Measurements from ENCODE around the gene CUX1.
"Not testable (repeated sequence)": the region's sequence is repeated elsewhere in the genome, so short reads cannot be mapped to it uniquely, and the experiment has no call there.

Gene CUX1

DNA sequence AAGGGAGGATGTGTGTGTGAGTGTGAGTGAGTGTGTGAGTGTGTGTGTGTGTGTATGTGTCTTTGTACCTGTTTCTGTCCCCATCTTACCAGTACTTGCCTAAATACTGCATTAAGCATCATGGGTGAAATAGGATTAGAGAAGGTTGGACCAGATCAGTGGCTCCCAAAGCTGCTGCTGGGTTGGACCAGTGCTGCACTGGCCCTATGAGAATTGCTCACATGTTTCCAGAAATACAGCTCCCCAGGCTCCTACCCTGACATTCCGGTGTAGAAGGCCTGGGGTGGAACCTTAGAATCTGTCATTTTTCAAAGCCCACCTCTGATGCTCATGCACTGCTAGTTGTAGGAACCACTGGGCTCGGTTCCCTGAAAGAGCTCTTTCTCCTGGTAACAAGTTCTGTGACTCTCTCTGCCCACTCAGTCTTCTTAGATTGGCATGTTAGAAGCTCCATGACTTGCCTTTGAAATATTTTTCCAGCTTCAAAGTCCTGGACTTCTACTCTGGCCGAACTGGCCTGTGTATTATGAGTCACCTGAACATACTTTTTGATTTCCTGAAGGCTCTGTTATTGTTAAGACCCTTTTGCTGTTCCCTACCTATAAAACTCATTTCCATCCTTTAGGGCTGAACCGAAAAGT, 224.7 kb downstream of the CUX1 start:
- DNase-seq (ENCODE audit: low read depth, low spot score): no peak

DNA sequence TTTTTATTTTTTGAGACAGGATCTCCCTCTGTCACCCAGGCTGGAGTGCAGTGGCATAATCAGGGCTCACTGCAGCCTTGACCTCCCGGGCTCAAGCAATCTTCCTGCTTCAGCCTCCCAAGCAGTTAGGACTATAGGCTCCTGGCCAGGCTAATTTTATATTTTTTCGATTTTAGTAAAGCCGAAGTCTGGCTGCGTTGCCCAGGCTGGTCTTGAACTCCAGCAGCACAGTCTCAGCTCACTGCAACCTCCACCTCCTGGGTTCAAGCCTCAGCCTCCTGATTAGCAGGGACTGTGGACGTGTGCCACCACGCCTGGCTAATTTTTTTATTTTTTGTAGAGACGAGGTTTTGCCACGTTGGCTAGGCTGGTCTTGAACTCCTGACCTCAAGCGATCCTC, 225.4 kb downstream of the CUX1 start:
- DNase-seq (ENCODE audit: low read depth, low spot score): not testable (repeated sequence)

DNA sequence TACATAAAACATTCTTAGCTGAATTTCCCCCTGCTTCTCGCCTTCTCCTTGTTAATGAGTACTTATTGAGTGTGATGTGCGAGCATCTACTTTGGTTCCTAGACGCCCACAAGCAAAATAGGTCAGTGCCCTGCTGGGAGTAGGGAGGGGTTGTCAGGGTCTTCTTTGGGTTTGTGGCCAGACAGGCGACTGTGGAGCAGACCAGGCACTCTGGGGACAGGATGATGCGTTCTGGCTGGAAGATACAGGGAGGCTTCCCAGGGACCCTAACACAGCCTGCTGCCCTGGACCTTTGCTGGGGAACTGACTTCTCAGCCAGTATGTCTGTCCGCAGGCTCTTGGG, 227.2 kb downstream of the CUX1 start:
- no peak for DNase-seq (ENCODE audit: low read depth, low spot score)

DNA sequence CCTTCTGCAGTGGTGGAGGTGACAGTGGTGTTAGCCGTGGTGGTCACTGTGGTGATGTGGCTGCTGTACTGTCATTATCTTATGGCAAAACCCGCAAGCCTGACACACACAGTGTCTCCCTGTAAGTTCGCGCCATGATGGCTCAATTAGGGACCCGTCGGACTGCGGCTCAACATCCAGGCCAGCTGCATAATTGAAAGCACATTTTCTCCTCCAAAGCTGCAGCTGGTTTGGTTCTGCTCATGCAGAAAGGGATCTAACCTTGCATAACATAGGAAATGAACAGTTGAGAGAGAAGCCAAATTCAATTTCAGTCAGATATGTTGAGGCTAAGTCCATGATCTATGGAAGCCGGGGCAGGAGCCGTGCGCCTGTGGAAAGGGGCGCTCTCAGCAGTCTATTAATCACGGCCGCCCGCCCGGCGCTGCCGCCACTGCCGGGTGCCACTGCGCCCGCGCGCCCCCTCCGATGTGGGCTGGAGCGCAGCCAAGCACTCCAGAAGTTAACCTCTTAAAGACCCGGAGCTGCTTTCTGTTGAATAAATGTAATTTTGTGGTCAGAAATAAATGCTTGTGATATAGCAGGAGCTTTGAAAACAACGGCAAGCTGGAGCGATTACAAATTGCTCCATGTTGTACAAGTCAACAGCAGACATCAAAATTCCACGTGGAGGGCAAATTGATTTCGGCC, 227.7 kb downstream of the CUX1 start:
- DNase-seq (ENCODE audit: low read depth, low spot score): no peak

DNA sequence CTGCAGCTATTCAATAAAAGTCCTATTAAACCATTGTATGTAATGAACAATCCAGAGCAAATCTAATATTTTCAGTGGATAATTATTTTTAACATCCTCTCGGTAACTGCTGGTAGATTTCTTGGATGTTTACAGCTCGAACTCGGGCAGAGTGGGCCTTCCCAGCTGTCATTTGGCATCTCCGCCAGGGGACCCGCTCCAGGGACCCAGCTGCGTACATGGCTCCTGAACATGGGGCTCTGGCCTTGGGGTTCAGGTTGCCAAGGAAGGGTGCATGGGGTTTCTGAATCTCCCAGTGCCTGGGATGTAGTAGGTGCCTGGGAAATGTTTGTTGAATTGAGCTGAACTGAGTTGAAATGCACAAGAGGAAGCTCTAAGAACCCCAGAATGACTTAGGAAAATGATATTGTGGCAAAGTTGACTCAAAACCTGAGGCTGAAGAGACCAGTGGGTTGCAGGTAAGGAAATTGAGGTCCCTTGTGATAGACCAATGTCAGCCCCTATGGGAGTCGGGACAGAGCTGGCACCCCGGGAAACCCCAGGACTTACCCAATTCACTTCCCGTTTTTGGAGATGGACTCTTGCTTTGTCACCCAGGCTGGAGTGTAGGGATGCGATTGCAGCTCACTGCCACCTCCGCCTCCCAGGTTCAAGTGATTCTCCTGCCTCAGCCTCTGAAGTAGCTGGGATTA, 228.4 kb downstream of the CUX1 start:
- DNase-seq (ENCODE audit: low read depth, low spot score): no peak

DNA sequence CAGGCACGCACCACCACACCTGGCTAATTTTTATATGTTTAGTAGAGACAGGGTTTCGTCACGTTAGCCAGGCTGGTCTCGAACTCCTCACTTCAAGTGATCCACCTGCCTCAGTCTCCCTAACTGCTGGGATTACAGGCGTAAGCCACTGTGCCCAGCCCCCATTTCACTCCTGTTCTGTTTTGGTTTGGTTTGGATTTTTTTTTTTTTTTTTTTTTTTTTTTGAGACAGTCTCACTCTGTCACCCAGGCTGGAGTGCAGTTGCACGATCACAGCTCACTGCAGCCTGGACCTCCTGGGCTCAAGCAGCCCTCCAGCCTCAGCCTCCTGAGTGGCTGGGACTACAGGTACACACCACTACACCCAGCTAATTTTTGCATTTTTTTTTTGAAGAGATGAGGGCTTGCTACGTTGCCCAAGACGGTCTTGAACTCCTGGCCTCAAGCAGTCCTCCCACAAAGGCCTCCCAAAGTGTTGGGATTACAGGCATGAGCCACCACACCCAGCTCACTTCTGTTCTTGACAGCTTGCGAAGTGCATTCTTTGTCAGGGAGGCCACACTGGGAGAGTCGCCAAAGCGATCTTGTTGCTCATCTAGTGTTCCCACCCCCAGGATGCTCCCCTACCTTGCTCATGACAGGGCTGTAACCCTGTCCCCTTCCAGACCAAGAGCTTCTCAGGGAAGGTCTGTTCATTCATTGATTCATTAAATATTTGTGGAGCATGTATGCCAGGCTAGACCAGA, 229.1 kb downstream of the CUX1 start:
- DNase-seq (ENCODE audit: low read depth, low spot score): no peak

DNA sequence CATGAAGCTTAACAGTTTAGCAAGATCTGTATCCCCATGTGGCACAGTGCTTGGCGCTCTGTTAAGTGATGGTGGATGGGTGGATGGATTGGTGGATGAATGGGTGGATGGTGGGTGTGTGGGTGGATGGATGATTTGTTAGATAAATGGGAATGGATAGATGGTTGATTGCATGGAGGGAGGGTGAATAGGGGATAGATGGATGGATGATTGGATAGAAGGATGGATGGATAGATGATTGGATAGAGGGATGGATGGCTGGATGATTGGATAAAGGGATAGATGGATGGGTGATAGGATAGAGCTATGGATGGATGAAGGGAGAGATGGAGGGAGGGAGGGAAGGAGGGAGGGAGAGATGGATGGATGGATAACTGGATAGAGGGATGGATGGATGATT, 229.7 kb downstream of the CUX1 start:
- no peak for DNase-seq (ENCODE audit: low read depth, low spot score)

DNA sequence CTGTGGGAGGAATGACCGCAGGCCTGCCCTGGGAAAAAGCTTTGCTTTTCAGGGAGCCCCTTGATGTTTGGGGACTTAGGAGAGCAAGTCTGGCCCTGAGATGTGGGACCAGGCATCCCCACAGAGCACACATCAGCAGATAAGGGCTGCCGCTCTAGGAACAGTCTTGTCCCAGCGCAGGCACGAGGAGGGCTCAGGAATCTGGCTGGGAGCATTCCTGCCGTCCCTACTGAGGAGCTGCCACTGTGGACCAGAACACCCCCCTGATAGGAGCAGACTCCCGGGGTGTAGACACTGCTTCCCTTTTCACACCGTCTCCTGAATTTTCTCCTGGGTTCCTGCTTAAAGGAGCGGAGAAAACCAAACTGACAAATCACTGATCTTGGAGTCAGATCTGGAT, 232.3 kb downstream of the CUX1 start:
- no peak for DNase-seq (ENCODE audit: low read depth, low spot score)

DNA sequence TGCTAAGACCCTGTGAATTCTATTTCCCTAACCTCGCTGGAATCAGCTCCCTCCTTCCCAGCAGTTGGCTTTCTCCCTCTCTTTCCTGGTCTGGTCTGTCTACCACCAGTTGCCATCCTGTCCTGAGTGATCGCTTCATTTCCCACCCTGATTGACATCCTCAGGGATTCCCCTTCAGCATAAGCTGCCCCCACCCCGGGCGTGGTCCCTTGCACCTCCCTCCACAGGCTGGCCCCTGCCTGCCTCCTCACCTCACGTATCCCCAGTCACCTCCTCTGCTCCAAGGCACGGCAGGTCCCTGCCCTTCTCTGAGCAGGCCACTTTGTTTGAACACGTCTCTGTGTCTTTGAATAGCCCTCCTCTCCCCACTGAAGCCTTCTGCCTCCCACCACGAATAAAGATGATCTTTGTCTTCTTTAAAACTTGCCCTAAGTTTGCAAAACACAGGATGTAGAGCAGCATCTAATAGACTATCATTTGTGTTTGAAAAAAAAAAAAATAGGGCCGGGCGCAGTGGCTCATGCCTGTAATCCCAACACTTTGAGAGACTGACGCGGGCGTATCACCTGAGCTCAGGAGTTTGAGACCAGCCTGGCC, 233.5 kb downstream of the CUX1 start:
- DNase-seq (ENCODE audit: low read depth, low spot score): no peak

DNA sequence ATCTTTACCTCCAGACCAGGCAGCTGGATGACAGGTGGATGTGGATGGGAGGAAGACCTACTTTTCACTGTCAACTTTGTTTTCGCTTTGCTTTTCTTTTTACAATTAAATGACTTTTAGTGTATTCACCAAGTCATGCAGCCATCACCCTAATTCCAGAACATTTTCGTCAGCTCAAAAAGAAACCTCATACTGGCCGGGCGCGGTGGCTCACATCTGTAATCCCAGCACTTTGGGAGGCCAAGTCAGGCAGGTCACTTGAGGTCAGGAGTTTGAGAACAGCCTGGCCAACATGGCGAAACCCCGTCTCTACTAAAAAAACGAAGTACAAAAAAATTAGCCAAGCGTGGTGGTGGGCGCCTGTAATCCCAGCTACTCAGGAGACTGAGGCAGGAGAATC, 234.3 kb downstream of the CUX1 start:
- not testable (repeated sequence) for DNase-seq (ENCODE audit: low read depth, low spot score)

DNA sequence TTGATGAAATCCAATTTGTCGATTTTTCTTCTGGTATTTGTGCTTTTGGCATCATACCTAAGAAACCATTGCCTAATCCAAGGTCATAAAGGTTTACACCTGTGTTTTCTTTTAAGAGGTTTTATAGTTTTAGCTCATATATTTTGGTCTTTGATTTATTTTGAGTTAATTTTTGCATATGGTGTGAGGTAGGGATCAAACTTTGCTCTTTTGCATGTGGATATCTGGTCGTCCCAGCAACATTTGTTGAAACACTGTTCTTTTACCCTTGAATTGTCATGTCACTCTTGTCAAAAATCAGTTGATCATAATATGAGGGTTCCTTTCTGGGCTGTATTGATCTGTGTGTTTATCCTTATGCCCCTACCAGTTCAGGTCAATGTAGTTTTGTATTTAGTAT, 236.7 kb downstream of the CUX1 start:
- DNase-seq (ENCODE audit: low read depth, low spot score): no peak

DNA sequence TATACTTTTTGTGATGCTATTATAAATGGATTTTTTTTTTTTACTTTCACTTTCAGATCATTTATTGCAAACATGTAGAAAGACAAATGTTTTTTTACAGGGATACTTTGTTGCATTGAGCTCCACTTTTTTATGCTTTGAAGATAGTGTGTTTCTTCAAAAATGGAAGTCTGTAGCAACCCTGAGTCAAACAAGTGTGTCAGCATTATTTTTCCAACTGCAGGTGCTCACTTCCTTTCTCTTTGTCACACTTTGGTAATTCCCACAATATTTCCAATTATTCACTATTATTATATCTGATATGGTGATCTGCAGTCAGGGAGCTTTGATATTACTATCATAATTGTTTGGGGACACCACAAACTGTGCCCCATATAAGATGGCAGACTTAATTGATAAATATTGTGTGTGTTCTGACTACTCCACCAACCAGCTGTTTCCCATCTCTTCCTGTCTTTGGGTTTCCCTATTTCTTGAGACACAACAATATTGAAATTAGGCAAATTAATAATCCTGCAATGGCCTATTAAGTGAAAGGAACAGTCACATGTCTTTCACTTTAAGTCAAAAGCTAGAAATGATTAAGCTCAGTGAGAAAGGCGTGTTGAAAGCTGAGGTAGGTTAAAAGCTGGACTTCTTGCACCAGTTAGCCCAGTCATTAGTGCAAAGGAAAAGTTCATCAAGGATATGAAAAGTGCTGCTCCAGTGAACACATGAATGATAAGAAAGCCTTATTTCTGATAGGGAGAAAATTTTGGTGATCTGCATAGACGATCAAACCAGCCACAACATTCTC, 238.0 kb downstream of the CUX1 start:
- no peak for DNase-seq (ENCODE audit: low read depth, low spot score)

DNA sequence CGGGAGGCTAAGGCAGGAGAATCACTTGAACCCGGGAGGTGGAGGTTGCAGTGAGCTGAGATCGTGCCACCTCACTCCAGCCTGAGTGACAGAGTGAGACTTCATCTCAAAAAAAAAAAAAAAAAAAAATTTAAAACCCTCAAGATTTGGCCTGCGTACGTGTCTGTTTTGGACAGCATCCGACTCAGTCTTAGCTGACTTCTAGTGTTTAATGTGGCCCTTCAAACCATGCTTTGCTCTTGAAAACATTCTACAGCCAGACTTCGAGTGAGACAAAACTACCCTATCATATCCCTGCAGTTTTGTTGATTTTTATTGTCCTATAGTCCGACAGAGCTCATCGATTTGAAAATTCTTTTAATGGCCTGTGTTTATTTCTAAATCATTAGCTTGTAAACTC, 242.1 kb downstream of the CUX1 start:
- no peak for DNase-seq (ENCODE audit: low read depth, low spot score)

DNA sequence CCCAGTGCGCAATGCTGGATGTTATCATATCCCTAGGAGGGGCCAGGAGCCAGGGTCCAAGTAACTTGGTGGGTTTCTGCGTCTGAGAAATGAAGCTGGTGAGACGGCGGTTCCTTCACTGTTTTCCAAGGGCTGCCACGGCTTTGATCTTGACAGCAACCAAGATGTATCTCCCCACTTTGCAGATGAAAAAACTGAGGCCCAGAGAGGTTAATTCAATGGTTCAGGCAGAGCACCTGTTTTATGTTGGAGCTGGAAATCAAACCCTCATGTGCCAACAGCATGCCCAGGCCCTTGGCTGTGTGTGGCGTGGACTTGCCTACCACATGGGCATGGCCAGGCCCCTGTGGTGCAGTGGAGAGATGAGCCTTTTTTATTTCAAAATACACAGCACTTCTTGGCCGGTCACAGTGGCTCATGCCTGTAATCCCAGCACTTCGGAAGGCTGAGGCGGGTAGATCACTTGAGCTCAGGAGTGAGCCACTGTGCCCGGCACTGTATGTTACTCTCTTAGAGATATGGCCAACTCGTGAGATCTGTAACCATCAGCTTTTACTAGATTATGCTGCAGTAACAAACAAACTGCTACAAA, 244.0 kb downstream of the CUX1 start:
- DNase-seq (ENCODE audit: low read depth, low spot score): no peak

DNA sequence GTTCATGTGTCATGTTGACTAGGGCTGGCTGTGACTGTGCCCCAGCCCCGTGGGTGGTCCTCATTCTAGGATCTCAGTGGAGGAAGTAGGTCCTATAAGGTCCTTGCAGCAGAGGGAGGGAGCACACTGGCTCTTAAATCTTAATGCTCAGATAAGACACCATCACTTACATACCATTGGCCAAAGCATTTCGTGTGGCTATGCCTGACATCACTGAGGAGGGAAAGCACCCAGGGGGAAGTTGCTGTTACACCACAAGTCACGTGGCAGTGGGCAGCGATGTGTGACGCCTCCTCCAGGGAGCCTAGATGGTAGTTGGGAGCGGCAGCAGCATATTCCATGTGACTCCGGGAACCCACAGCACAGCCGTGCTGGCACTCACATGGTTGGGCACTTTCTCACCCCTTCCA, 244.6 kb downstream of the CUX1 start:
- DNase-seq (ENCODE audit: low read depth, low spot score): no peak

DNA sequence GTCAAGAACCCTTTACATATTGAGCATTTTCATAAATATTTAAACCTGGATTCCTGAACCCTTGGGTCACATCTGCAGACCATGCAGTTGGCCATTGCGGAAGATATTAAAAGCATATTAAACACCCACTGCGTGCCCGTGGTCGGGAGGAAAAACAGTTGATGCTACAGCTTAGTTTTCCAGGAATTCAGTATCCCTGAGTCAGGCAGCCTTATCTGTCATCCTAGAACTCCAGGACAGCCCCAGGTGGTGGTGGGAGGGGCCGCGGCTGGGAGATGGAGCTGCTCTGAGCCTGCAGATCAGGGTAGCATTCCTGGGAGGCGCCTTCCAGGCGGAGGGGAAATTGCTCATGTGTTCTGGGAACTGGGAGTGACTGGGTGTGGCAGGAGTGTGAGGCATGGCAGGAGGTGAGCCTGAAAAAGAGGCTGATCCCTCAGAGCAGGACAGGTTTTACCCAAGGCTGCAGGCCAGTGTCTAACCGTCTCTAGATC, 246.3 kb downstream of the CUX1 start:
- DNase-seq (ENCODE audit: low read depth, low spot score): no peak

DNA sequence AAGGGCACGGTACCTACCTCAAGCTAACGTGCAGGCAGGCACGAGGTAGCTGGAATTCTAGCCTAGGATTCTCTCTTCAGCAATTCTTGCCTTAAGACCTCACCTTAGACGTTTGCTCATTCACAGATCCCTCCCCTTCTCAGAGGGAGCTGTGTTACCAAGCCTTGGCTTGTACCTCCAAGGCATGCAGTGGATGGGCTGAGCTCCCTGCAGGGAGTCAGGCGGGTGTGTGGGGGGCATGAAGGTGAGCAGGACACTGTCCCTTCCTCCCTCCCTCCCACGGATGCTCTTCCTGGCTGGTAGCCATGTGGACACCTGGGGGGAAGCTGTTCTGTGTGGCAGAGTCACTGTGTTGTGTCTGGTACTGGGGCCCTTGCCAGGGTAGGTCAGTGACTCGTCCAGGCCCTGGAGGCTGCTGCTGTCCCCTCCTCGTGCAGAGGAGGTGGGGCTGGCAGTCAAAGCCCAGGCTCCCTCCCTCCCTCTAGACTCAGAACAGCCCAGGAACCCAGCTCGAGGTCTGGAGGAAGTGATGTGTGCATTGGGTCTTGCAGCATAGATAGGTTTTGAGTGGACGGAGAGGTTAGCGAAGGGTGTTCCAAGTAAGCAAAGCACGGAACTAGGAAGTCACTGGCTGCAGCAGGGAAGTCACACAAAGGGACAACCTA, 247.1 kb downstream of the CUX1 start:
- no peak for DNase-seq (ENCODE audit: low read depth, low spot score)

DNA sequence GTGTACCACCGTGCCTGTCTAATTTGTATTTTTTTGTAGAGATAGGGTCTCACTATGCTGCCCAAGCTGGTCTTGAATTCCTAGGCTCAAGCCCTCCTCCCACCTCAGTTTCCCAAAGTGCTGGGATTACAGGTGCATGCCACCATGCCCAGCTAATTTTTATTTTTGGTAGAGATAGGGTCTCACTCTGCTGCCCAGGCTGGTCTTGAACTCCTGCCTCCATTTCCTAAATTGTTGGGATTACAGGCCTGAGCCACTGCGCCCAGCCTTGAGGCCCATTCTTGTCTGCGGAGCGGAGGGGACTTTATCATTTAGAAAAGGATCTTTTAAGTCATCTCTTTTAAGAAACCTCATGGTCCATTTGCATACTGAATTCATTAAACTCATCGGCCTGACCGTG, 247.8 kb downstream of the CUX1 start:
- no peak for DNase-seq (ENCODE audit: low read depth, low spot score)

DNA sequence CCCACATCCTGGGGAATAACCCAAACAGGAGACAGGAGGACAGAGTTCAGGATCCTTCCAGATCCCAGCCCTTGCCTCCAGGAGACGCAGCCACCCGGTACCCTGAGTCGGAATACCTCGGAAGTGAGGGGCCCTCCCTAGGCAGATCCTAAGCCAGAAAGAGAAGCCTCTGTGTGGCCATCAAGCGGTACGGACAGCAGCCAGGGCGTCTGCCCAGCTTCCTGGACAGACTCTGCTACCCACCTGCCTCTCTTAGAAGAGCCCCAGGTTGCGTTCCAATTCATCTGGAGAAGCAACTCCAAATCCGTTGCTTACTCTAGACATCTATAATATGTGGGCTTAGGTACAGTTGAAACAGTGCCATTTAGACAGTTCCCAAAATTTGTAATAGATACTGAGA, 249.1 kb downstream of the CUX1 start:
- no peak for DNase-seq (ENCODE audit: low read depth, low spot score)

DNA sequence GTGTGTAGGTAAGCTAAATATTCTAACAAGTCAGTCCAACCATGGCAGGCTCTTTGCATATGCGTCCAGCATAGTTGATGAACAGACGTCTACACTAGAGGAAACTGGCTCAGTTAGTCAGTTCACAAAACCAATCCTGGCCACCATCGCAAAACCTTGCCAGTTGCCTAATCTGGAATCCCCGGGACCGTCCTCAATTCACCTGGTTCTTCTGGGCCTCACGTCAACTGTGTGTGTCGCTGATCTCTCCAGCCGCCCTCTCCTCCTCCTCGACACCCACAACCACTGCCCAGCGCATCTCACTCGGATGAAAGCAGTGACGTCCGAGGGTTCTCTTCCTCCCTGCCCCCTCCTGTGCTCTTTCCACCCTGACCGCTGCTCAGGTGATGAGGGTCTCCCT, 251.4 kb downstream of the CUX1 start:
- no peak for DNase-seq (ENCODE audit: low read depth, low spot score)

Measured in activated CD4-positive, CD25-positive, alpha-beta regulatory T cell treated with anti-CD3 and anti-CD28 coated beads, Interleukin-2, amount 50 U/mL, for 16 hours (primary cell).